Pancreas (tissue), 10 donors: ENCODE measurements around the gene FAM89A. TPM values are rescaled to one million over a fixed set of nuclear protein-coding genes. Genes with fewer than 3 reads are reported as not detected.

Experiments
- ATAC-seq, 4 donors: fragments of 200-7000 bp; cut with Tn5 transposase; one replicate each; pipeline versions ENCODE4 v1.8.0 to v1.9.1; 2020; ENCODE audit warnings: mild to moderate bottlenecking in 4 of 4, moderate library complexity in 4 of 4
- DNase-seq, 6 donors: peaks; one replicate each; pipeline ENCODE4 v3.0.0-alpha.2; 2020
- FAIRE-seq: peaks from 2 replicates; lab custom pipeline; 2012; peaks lifted over from hg19 to GRCh38; lab: Jason Lieb, UNC
- H3K27ac ChIP-seq, 4 donors: fragments of 200-600 bp; sonication (generic); 1 replicate in 3 of 4; 2 replicates in 1 of 4; pipeline versions ENCODE4 v1.5.0 to v1.8.0; 2020
- H3K27me3 ChIP-seq, 4 donors: fragments of 200-600 bp; one replicate each; pipeline ENCODE4 v1.8.0; 2021
- H3K36me3 ChIP-seq, 3 donors: fragments of 200-600 bp; sonication (generic) in 1 of 3; one replicate each; pipeline versions ENCODE4 v1.5.0 to v1.8.0; 2020 to 2021
- H3K4me1 ChIP-seq, 3 donors: fragments of 200-600 bp; one replicate each; pipeline ENCODE4 v1.8.0; 2021
- H3K4me3 ChIP-seq, 4 donors: fragments of 200-600 bp; sonication (generic) in 2 of 4; one replicate each; pipeline versions ENCODE4 v1.5.0 to v1.8.0; 2020 to 2021
- H3K9me3 ChIP-seq, 4 donors: fragments of 200-600 bp; one replicate each; pipeline ENCODE4 v1.8.0; 2021
- CTCF ChIP-seq, 4 donors: fragments of 200-600 bp; sonication (generic) in 3 of 4; IDR thresholded peaks; one replicate each; pipeline versions ENCODE4 v1.5.0 to v1.8.0; 2021; ENCODE audit warnings: antibody characterized with exemption in 4 of 4
- WGBS, 2 donors: extraction: QIAGEN DNeasy Blood & Tissue Kit; methylation state at CpG; one replicate each; pipeline ENCODE4 v1.1.7; 2013; 5-methylcytosine and 5-hydroxymethylcytosine counted together
- intact Hi-C, 3 donors: fragments of 100-400 bp; cut with DNase I; formaldehyde crosslinking; loops; one replicate each; pipeline versions ENCODE4 v1.11.1 to v1.14.2; 2022
- polyA plus RNA-seq, 2 donors: library from polyadenylated mRNA; stranded (reverse); fragments of 200-250 nt; gene quantifications; one replicate each; pipeline ENCODE4 v1.2.3, GENCODE V29; 2013
- total RNA-seq, 6 donors: library from RNA; stranded (reverse); fragmentation: NEBNext Ultra II Directional in 4 of 6; extraction: Animal tissue kit (Norgen Biotek cat#: 25700) in 4 of 6; gene quantifications; one replicate each; pipeline versions ENCODE4 v1.2.1 to v1.2.4, GENCODE V29; 2021 to 2023
- donor health status: healthy with polysubstance abuse.
- donor health status: DM: no; HTN: no; CAD: no; lungs with moderate emphysema.
- donor health status: DM: no; HTN: no; CAD: no.
- donor health status: control.
- donor health status: control.
- donor health status: Bipolar disorder and iron deficiency.
- donor health status: DM: yes; HTN: yes; CAD: no.
- donor health status: DM: no; HTN: no; CAD: no.
- donor health status: DM: no; HTN: no; CAD: no.
- donor health status: DM: yes; HTN: yes; CAD: no.

The FAM89A gene
- total and polyA plus RNA-seq, 8 donors: 3.5 to 10.2 (median 7.4) TPM

DNA sequence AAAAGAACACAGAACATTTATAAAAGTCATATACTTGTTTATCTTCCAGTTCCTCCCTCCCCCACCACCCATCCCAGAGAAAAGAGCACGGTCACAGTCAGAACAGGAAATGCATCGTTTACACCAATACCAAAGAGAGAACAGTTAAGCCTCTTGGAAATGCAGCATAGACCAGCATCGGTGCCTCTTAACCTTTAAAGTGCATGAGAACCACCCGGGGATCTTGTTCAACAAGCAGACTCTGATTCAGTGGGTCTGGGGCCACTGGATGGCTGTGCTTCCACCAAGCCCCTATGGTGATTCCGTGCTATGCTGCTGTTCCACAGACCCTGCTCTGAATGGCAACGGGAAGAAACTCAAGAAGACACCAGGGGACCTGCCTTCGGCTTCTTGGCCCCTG, 19.2 kb downstream of the FAM89A start:
- H3K36me3 ChIP-seq: no peaks in the 10 kb centered on the region
- no peak for ATAC-seq
- no peak for TF ChIP-seq CTCF (IDR thresholded peaks at IDR 0.05)
- no peaks in the 10 kb centered on the region for H3K9me3 ChIP-seq
- WGBS, 2 donors: 75 to 82% methylated on average over 7 of the region's 7 CpGs
- H3K4me3 ChIP-seq: no peak overlapping the region
- no peak for FAIRE-seq
- no peaks in the 10 kb centered on the region for H3K27me3 ChIP-seq
- no peak overlapping the region for H3K27ac ChIP-seq
- intact Hi-C loops: no loop called here
- H3K4me1 ChIP-seq: no peaks in the 10 kb centered on the region
- DNase-seq: no peak

- intact Hi-C loops: no loop called here
Observed at GRCh38 chr1:231020139-231020601, 19.9 kb downstream of the FAM89A start.

DNA sequence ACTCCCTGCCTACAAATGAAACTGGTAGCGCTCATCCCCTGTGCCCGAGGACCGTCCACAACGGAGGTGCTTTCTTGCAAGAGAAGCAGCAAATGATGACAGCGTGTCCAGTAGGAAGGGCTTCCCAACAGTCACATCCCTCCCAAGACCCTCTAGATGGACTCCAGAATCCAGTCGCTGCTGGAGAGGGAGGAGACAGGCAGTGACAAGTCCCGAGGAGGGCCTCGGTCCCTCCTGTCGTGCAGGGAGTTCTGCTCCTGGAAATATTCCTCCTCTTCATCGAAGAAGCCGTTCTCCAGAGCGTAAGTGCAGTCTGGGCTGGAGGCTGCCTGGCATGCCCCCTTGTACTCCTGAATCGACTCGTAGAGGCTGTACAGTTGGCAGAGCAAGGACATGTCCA, 20.3 kb downstream of the FAM89A start:
- Histone ChIP-seq H3K36me3 (no peaks in the 10 kb centered on the region), H3K4me1 (no peaks in the 10 kb centered on the region), H3K9me3 (no peaks in the 10 kb centered on the region), H3K27me3 (no peaks in the 10 kb centered on the region), H3K4me3 (no peak overlapping the region), H3K27ac (no peak overlapping the region)
- intact Hi-C loops: no loop called here
- ATAC-seq (no peak), DNase-seq (no peak), FAIRE-seq (no peak)
- TF ChIP-seq CTCF (IDR thresholded peaks at IDR 0.05): no peak
- WGBS, 2 donors: 91 to 93% methylated on average over 14 of the region's 14 CpGs

More at GRCh38 chr1:231020139-231020601, 19.9 kb downstream of the FAM89A start:
- no peaks in the 10 kb centered on the region for H3K4me1 ChIP-seq
- H3K4me3 ChIP-seq: no peak overlapping the region
- H3K36me3 ChIP-seq: no peaks in the 10 kb centered on the region
- ATAC-seq (no peak), DNase-seq (no peak), FAIRE-seq (no peak)
- no peaks in the 10 kb centered on the region for H3K27me3 ChIP-seq
- no peak overlapping the region for H3K27ac ChIP-seq
- TF ChIP-seq CTCF (IDR thresholded peaks at IDR 0.05): no peak
- H3K9me3 ChIP-seq: no peaks in the 10 kb centered on the region
- 86 to 92% methylated on average over 14 of the region's 14 CpGs for WGBS, 2 donors

GRCh38 chr1:231016966-231017365, 23.1 kb downstream of the FAM89A start:
- WGBS, 2 donors: 88 to 93% methylated on average over 5 of the region's 5 CpGs
- Histone ChIP-seq H3K27ac (no peak overlapping the region), H3K27me3 (no peaks in the 10 kb centered on the region), H3K4me3 (no peak overlapping the region), H3K9me3 (no peaks in the 10 kb centered on the region), H3K4me1 (no peaks in the 10 kb centered on the region), H3K36me3 (no peaks in the 10 kb centered on the region)
- no peak for FAIRE-seq
- no peak for ATAC-seq
- DNase-seq: no peak
- TF ChIP-seq CTCF (IDR thresholded peaks at IDR 0.05): no peak
- intact Hi-C loops: no loop called here

DNA sequence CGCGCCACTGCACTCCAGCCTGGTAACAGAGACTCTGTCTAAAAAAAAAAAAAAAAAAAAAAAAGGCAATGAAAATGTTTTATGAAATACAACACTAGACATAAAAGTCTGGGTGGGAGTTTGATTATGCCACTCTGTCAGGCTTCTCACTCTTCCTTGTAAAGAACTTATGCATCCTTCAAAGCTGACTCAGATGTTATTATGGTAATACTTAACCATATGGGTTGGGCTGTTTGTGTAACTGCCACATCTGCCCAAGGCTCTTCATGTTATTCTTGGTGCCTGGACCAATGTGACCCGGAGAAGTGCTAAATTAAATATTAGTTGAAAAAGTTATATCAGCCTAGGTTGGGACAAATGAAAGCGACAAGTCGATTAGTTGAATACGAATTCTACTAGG, 23.8 kb downstream of the FAM89A start:
- Histone ChIP-seq H3K9me3 (no peaks in the 10 kb centered on the region), H3K4me1 (no peaks in the 10 kb centered on the region), H3K4me3 (no peak overlapping the region), H3K27ac (no peak overlapping the region), H3K27me3 (no peaks in the 10 kb centered on the region), H3K36me3 (no peaks in the 10 kb centered on the region)
- FAIRE-seq (no peak), ATAC-seq (no peak), DNase-seq (no peak)
- TF ChIP-seq CTCF (IDR thresholded peaks at IDR 0.05): no peak
- intact Hi-C loops: no loop called here
- WGBS, 2 donors: 90 to 91% methylated on average over 6 of the region's 6 CpGs
